Mesendoderm (in vitro differentiated cells): ENCODE data around the gene SPON2.

Source experiments
- DNase-seq: peaks from one replicate; pipeline ENCODE4 v3.0.0; 2013
- H2AK5ac ChIP-seq: 2 replicates; pipeline ENCODE4 v1.6.1; 2013; ENCODE audit warnings: low read length, inconsistent platforms
- H2BK120ac ChIP-seq: 2 replicates; pipeline ENCODE4 v1.6.1; 2013; ENCODE audit warnings: low read depth, mild to moderate bottlenecking, low read length, moderate library complexity, mixed read lengths
- H2BK15ac ChIP-seq: replicated peaks from 2 replicates; pipeline ENCODE4 v1.6.1; 2013; ENCODE audit warnings: low read depth, mild to moderate bottlenecking, moderate library complexity
- H2BK5ac ChIP-seq: 2 replicates; pipeline ENCODE4 v1.6.1; 2013; ENCODE audit warnings: low read length, inconsistent platforms
- H3K18ac ChIP-seq: 2 replicates; pipeline ENCODE4 v1.6.1; 2013; ENCODE audit warnings: mild to moderate bottlenecking, low read length, mixed read lengths
- H3K23ac ChIP-seq: one replicate; pipeline ENCODE4 v1.6.1; 2013; ENCODE audit warnings: low read length
- H3K27ac ChIP-seq: 2 replicates; pipeline ENCODE4 v1.5.1; 2013; ENCODE audit warnings: low read depth, mild to moderate bottlenecking, inconsistent platforms, low read length, moderate library complexity
- H3K27me3 ChIP-seq: 2 replicates; pipeline ENCODE4 v1.6.1; 2013; ENCODE audit warnings: low read length, control low read depth, mild to moderate bottlenecking, inconsistent platforms; ENCODE audit not compliant: insufficient read depth, poor library complexity
- H3K36me3 ChIP-seq: 2 replicates; pipeline ENCODE4 v1.6.1; 2013; ENCODE audit warnings: low read length, inconsistent platforms; ENCODE audit not compliant: control insufficient read depth, insufficient read depth
- H3K4ac ChIP-seq: one replicate; pipeline ENCODE4 v1.6.1; 2013; ENCODE audit warnings: low read depth, mild to moderate bottlenecking, low read length, moderate library complexity
- H3K4me1 ChIP-seq: 2 replicates; pipeline ENCODE4 v1.6.1; 2013; ENCODE audit warnings: low read depth, low read length, inconsistent platforms; ENCODE audit not compliant: control insufficient read depth
- H3K4me2 ChIP-seq: 2 replicates; pipeline ENCODE4 v1.6.1; 2013; ENCODE audit warnings: low read length
- H3K4me3 ChIP-seq: 2 replicates; pipeline ENCODE4 v1.5.1; 2013; ENCODE audit warnings: mild to moderate bottlenecking, low read length
- H3K56ac ChIP-seq: one replicate; pipeline ENCODE4 v1.6.1; 2013; ENCODE audit warnings: low read length
- H3K79me1 ChIP-seq: 2 replicates; pipeline ENCODE4 v1.6.1; 2013; ENCODE audit warnings: low read length, inconsistent platforms
- H3K79me2 ChIP-seq: 2 replicates; pipeline ENCODE4 v1.6.1; 2013; ENCODE audit warnings: mild to moderate bottlenecking, low read length; ENCODE audit not compliant: control insufficient read depth, insufficient read depth
- H3K9ac ChIP-seq: 2 replicates; pipeline ENCODE4 v1.6.1; 2013; ENCODE audit warnings: low read length, inconsistent platforms
- H4K5ac ChIP-seq: one replicate; pipeline ENCODE4 v1.6.1; 2013; ENCODE audit warnings: low read length
- H4K8ac ChIP-seq: one replicate; pipeline ENCODE4 v1.6.1; 2013; ENCODE audit warnings: low read depth, mild to moderate bottlenecking, control low read depth, low read length, moderate library complexity
- WGBS: extraction: QIAGEN DNeasy Blood & Tissue Kit; methylation state at CpG from one replicate; pipeline ENCODE4 v1.1.7; 2013; ENCODE audit warnings: low lambda C conversion rate, missing lambda C conversion rate; ENCODE audit not compliant: insufficient coverage; ENCODE audit errors: extremely low coverage; 5-methylcytosine and 5-hydroxymethylcytosine counted together

SPON2 gene

GRCh38 chr4:1183985-1184773 is 11.8 kb upstream of the SPON2 start:
- H4K8ac ChIP-seq = no peak overlapping the region
- DNase-seq = no peak
- no peak overlapping the region for H3K56ac ChIP-seq
- no peak overlapping the region for H2BK15ac ChIP-seq
- H3K4me2 ChIP-seq = no peak overlapping the region
- no peak overlapping the region for H3K9ac ChIP-seq
- no peak overlapping the region for H2BK5ac ChIP-seq
- H3K79me1 ChIP-seq = no peaks in the 10 kb centered on the region
- no peaks in the 10 kb centered on the region for H3K36me3 ChIP-seq
- H4K5ac ChIP-seq = no peak overlapping the region
- H3K27ac ChIP-seq = no peak overlapping the region
- H3K23ac ChIP-seq = no peak overlapping the region
- no peaks in the 10 kb centered on the region for H3K4me1 ChIP-seq
- H3K27me3 ChIP-seq = no peaks in the 10 kb centered on the region
- H3K4ac ChIP-seq = no peak overlapping the region
- H2AK5ac ChIP-seq = no peak overlapping the region
- no peak overlapping the region for H2BK120ac ChIP-seq
- no peak overlapping the region for H3K18ac ChIP-seq
- no peaks in the 10 kb centered on the region for H3K79me2 ChIP-seq
- no CpG with 5 or more reads among the region's 6 CpGs for WGBS
- H3K4me3 ChIP-seq = no peak overlapping the region

GRCh38 chr4:1182313-1182712 is 9.9 kb upstream of the SPON2 start:
- no peak overlapping the region for H2BK15ac ChIP-seq
- H3K79me1 ChIP-seq = no peaks in the 10 kb centered on the region
- H3K9ac ChIP-seq = no peak overlapping the region
- H2BK120ac ChIP-seq = no peak overlapping the region
- H3K18ac ChIP-seq = no peak overlapping the region
- H3K4me2 ChIP-seq = no peak overlapping the region
- DNase-seq = no peak
- no peak overlapping the region for H2AK5ac ChIP-seq
- no peak overlapping the region for H3K4me3 ChIP-seq
- no peaks in the 10 kb centered on the region for H3K36me3 ChIP-seq
- H2BK5ac ChIP-seq = no peak overlapping the region
- H3K79me2 ChIP-seq = no peaks in the 10 kb centered on the region
- H3K4ac ChIP-seq = no peak overlapping the region
- H3K56ac ChIP-seq = no peak overlapping the region
- no peak overlapping the region for H3K23ac ChIP-seq
- H3K27ac ChIP-seq = no peak overlapping the region
- H4K5ac ChIP-seq = no peak overlapping the region
- no peaks in the 10 kb centered on the region for H3K27me3 ChIP-seq
- no peak overlapping the region for H4K8ac ChIP-seq
- no peaks in the 10 kb centered on the region for H3K4me1 ChIP-seq

GRCh38 chr4:1180663-1181062 is 8.3 kb upstream of the SPON2 start:
- Histone ChIP-seq H3K4me1 (no peaks in the 10 kb centered on the region), H3K79me1 (no peaks in the 10 kb centered on the region), H4K5ac (no peak overlapping the region), H3K27ac (no peak overlapping the region), H3K23ac (no peak overlapping the region), H3K56ac (no peak overlapping the region), H3K9ac (no peak overlapping the region), H3K18ac (no peak overlapping the region), H2AK5ac (no peak overlapping the region), H3K4ac (no peak overlapping the region), H2BK5ac (no peak overlapping the region), H3K27me3 (no peaks in the 10 kb centered on the region), H2BK120ac (no peak overlapping the region), H3K4me3 (no peak overlapping the region), H3K36me3 (no peaks in the 10 kb centered on the region), H3K4me2 (no peak overlapping the region), H4K8ac (no peak overlapping the region), H2BK15ac (no peak overlapping the region), H3K79me2 (no peaks in the 10 kb centered on the region)
- DNase-seq = no peak

GRCh38 chr4:1179976-1180375 is 7.6 kb upstream of the SPON2 start:
- no peak overlapping the region for H3K18ac ChIP-seq
- H3K56ac ChIP-seq = no peak overlapping the region
- H3K79me2 ChIP-seq = no peaks in the 10 kb centered on the region
- no peak overlapping the region for H2BK5ac ChIP-seq
- H4K5ac ChIP-seq = no peak overlapping the region
- no peak overlapping the region for H3K4ac ChIP-seq
- no peak overlapping the region for H3K4me2 ChIP-seq
- H2BK120ac ChIP-seq = no peak overlapping the region
- H3K9ac ChIP-seq = no peak overlapping the region
- H3K79me1 ChIP-seq = no peaks in the 10 kb centered on the region
- H3K27me3 ChIP-seq = no peaks in the 10 kb centered on the region
- H3K4me3 ChIP-seq = no peak overlapping the region
- H3K27ac ChIP-seq = no peak overlapping the region
- H2BK15ac ChIP-seq = no peak overlapping the region
- WGBS = no CpG with 5 or more reads among the region's 1 CpG
- no peak overlapping the region for H2AK5ac ChIP-seq
- no peak overlapping the region for H4K8ac ChIP-seq
- DNase-seq = no peak
- no peaks in the 10 kb centered on the region for H3K36me3 ChIP-seq
- H3K4me1 ChIP-seq = no peaks in the 10 kb centered on the region
- no peak overlapping the region for H3K23ac ChIP-seq

DNA sequence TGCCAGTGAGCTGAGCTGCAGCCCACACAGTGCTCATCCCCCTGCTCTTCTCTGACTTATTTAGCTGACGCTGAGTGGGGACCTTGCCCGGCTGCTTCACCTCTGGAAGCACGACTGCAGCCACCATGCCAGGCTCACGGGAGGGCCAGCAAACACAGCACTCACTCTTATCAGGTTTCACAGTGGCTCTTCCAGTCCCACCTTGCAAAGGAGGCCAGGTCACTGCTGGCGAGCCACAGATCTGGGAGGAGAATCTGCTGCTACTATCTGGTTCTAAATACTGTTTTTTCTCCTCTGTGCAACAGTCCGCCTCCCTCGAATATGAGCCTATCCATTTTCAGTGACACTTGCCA is 6.7 kb upstream of the SPON2 start:
- no peak for DNase-seq
- H2BK120ac ChIP-seq = no peak overlapping the region
- H3K9ac ChIP-seq = no peak overlapping the region
- H3K56ac ChIP-seq = no peak overlapping the region
- H3K4me2 ChIP-seq = no peak overlapping the region
- H4K5ac ChIP-seq = no peak overlapping the region
- H3K27ac ChIP-seq = no peak overlapping the region
- no peak overlapping the region for H2BK15ac ChIP-seq
- no peak overlapping the region for H2BK5ac ChIP-seq
- WGBS = no CpG with 5 or more reads among the region's 7 CpGs
- H3K79me1 ChIP-seq = no peaks in the 10 kb centered on the region
- no peak overlapping the region for H3K4ac ChIP-seq
- H3K27me3 ChIP-seq = no peaks in the 10 kb centered on the region
- H4K8ac ChIP-seq = no peak overlapping the region
- no peaks in the 10 kb centered on the region for H3K4me1 ChIP-seq
- H3K36me3 ChIP-seq = no peaks in the 10 kb centered on the region
- H3K23ac ChIP-seq = no peak overlapping the region
- H3K4me3 ChIP-seq = no peak overlapping the region
- H2AK5ac ChIP-seq = no peak overlapping the region
- H3K18ac ChIP-seq = no peak overlapping the region
- H3K79me2 ChIP-seq = no peaks in the 10 kb centered on the region
